ENCODE results near the gene QPRT.
"Not testable (repeated sequence)": the region's sequence is repeated elsewhere in the genome, so short reads cannot be mapped to it uniquely, and the experiment has no call there.

Gene QPRT

DNA sequence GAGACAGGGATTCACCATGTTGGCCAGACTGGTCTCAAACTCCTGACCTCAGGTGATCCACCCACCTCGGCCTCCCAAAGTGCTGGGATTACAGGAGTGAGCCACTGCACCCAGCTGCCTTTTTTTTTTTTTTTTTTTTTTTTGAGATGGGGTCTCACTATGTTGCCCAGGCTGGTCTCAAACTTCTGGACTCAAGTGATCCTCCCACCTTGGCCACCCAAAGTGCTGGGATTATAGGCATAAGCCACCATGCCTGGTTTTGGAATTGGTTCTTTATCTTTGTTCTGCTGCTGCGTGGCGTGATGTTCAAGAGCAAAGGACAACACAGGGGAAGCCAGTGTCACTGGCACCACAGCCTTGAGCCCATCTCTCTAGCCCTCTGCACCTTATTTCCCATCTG, 16.7 kb downstream of the QPRT start:
- H3K9me3 ChIP-seq (ENCODE audit: insufficient read depth, low read depth, low read length); H3K27me3 ChIP-seq (ENCODE audit: insufficient read depth, low read length); H3K27ac ChIP-seq (ENCODE audit: low read depth, low read length); H3K4me1 ChIP-seq (ENCODE audit: insufficient read depth, low read length); H3K9ac ChIP-seq (ENCODE audit: low read depth, low read length); H3K4me3 ChIP-seq (ENCODE audit: low read length): not testable (repeated sequence)
- WGBS, result 94% methylated on average over 3 of the region's 3 CpGs
- H3K36me3 ChIP-seq (ENCODE audit: insufficient read depth, low read length), result peaks cover 20% of the 10 kb centered on the region

DNA sequence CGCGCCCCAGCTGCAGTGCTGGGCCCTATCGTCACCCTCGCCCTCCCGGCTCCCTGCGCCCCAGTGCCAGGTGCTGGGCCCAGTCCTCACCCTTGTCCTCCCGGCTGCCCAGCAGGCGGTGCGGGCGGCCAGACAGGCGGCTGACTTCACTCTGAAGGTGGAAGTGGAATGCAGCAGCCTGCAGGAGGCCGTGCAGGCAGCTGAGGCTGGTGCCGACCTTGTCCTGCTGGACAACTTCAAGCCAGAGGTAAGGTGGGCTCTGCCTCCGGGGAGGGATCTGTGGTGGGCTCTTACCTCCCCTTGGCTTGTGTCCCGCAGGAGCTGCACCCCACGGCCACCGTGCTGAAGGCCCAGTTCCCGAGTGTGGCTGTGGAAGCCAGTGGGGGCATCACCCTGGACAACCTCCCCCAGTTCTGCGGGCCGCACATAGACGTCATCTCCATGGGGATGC, 17.9 kb downstream of the QPRT start:
- H3K27ac ChIP-seq (ENCODE audit: low read depth, low read length), result no peak overlapping the region
- no peak overlapping the region for H3K9ac ChIP-seq (ENCODE audit: low read depth, low read length)
- no peaks in the 10 kb centered on the region for H3K27me3 ChIP-seq (ENCODE audit: insufficient read depth, low read length)
- H3K4me1 ChIP-seq (ENCODE audit: insufficient read depth, low read length), result peaks cover 6% of the 10 kb centered on the region; the same call in 1 of the 2 replicates
- peaks cover 20% of the 10 kb centered on the region for H3K36me3 ChIP-seq (ENCODE audit: insufficient read depth, low read length)
- WGBS, result 97% methylated on average over 21 of the region's 21 CpGs
- no peak overlapping the region for H3K4me3 ChIP-seq (ENCODE audit: low read length)
- peaks cover 6% of the 10 kb centered on the region; the same call in 1 of the 2 replicates for H3K9me3 ChIP-seq (ENCODE audit: insufficient read depth, low read depth, low read length)

DNA sequence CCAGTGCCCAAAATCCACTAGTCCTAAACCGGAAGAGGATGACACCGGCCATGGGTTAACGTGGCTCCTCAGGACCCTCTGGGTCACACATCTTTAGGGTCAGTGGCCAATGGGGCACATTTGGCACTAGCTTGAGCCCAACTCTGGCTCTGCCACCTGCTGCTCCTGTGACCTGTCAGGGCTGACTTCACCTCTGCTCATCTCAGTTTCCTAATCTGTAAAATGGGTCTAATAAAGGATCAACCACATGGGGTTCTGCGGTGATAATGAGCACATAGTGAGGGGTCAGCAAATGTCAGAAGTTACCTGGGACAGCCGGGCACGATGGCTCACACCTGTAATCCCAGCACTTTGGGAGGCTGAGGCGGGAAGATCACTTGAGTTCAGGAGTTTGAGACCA, 18.4 kb downstream of the QPRT start:
- H3K27ac ChIP-seq (ENCODE audit: low read depth, low read length), result no peak overlapping the region
- H3K4me3 ChIP-seq (ENCODE audit: low read length), result no peak overlapping the region
- WGBS, result 97% methylated on average over 7 of the region's 7 CpGs

DNA sequence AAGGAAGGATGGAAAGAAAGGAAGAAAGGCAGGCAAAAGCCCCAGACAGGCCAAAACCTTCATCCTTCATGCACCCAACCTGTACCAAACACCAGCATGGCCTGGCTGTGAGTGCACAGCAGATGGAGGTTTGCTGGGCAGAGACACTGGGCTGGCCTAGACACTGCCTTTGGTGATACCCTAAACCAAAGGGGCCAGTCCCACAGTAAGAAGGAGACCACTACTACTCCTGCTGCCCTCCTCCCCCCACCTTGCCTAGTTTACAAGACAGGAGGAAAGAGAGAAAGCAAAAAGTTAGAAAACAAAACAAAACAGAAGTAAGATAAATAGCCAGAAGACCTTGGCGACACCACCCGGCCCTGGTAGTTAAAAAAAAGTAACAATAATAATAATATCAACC, 19.1 kb downstream of the QPRT start:
- Histone ChIP-seq H3K27ac (ENCODE audit: low read depth, low read length) (no peak overlapping the region), H3K4me3 (ENCODE audit: low read length) (no peak overlapping the region), H3K36me3 (ENCODE audit: insufficient read depth, low read length) (peaks cover 20% of the 10 kb centered on the region), H3K9me3 (ENCODE audit: insufficient read depth, low read depth, low read length) (peaks cover 6% of the 10 kb centered on the region; the same call in 1 of the 2 replicates), H3K4me1 (ENCODE audit: insufficient read depth, low read length) (peaks cover 6% of the 10 kb centered on the region; the same call in 1 of the 2 replicates), H3K9ac (ENCODE audit: low read depth, low read length) (no peak overlapping the region), H3K27me3 (ENCODE audit: insufficient read depth, low read length) (no peaks in the 10 kb centered on the region)
- no CpG with 5 or more reads among the region's 2 CpGs for WGBS

More for the DNA sequence above, 18.4 kb downstream of the QPRT start:
- Histone ChIP-seq H3K9me3 (ENCODE audit: insufficient read depth, low read depth, low read length) (peaks cover 6% of the 10 kb centered on the region; the same call in 1 of the 2 replicates), H3K27me3 (ENCODE audit: insufficient read depth, low read length) (no peaks in the 10 kb centered on the region), H3K36me3 (ENCODE audit: insufficient read depth, low read length) (peaks cover 20% of the 10 kb centered on the region), H3K9ac (ENCODE audit: low read depth, low read length) (no peak overlapping the region), H3K4me1 (ENCODE audit: insufficient read depth, low read length) (peaks cover 6% of the 10 kb centered on the region; the same call in 1 of the 2 replicates)

GRCh38 chr16:29698484-29699323, 19.7 kb downstream of the QPRT start:
- Histone ChIP-seq H3K27ac (ENCODE audit: low read depth, low read length) (no peak overlapping the region), H3K4me3 (ENCODE audit: low read length) (no peak overlapping the region), H3K9ac (ENCODE audit: low read depth, low read length) (no peak overlapping the region), H3K4me1 (ENCODE audit: insufficient read depth, low read length) (peaks cover 6% of the 10 kb centered on the region; the same call in 1 of the 2 replicates), H3K36me3 (ENCODE audit: insufficient read depth, low read length) (peaks cover 20% of the 10 kb centered on the region), H3K27me3 (ENCODE audit: insufficient read depth, low read length) (no peaks in the 10 kb centered on the region), H3K9me3 (ENCODE audit: insufficient read depth, low read depth, low read length) (peaks cover 6% of the 10 kb centered on the region; the same call in 1 of the 2 replicates)
- WGBS, result 94% methylated on average over 17 of the region's 17 CpGs

DNA sequence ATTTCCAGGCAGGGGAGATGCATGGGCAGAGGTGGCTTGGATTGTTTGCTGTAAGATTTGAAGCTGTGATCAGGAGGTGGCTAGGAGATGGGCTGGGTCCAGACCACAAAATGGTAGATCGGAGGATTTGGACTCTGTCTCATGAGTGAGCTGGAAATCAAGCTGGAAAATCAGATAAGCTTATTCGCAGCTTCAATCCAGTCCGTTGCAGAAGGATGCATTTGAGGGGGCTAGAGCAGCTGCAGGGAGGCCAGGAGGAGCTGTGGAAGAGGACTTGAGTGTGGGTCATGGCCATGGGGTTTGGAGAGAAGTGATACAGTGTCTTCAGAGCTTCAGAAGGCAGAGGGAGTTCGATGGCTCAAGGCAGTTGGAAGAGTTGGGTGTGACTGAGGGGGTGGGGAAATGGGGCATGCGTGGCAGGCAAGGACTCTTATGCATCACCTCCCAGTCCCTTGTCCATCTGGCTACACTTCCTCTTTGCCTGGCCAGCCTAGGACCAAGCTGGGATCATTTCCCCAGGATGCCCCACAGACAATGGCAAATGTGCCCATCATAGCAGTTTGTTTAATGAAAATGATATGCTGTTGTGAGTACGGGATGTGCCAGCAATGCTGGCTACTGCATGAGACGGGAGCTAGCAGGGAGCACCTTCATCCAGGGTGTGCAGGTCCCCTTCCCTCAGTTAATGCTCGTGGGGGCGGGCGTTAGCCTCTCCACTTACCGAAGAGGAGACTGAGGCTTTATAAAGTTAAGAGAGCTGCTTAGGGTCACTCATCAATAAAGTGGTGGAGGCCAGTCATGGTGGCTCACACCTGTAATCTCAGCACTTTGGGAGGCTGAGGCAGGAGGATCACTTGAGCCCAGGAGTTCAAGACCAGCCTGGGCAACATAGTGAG, 20.6 kb downstream of the QPRT start:
- no peak overlapping the region for H3K4me3 ChIP-seq (ENCODE audit: low read length)
- no peak overlapping the region for H3K9ac ChIP-seq (ENCODE audit: low read depth, low read length)
- H3K9me3 ChIP-seq (ENCODE audit: insufficient read depth, low read depth, low read length), result peaks cover 6% of the 10 kb centered on the region; the same call in 1 of the 2 replicates
- no peaks in the 10 kb centered on the region for H3K27me3 ChIP-seq (ENCODE audit: insufficient read depth, low read length)
- no peak overlapping the region for H3K27ac ChIP-seq (ENCODE audit: low read depth, low read length)
- H3K36me3 ChIP-seq (ENCODE audit: insufficient read depth, low read length), result peaks cover 20% of the 10 kb centered on the region
- WGBS, result 84% methylated on average over 11 of the region's 11 CpGs
- peaks cover 6% of the 10 kb centered on the region; the same call in 1 of the 2 replicates for H3K4me1 ChIP-seq (ENCODE audit: insufficient read depth, low read length)

GRCh38 chr16:29700253-29700987, 21.4 kb downstream of the QPRT start:
- Histone ChIP-seq H3K36me3 (ENCODE audit: insufficient read depth, low read length) (peaks cover 20% of the 10 kb centered on the region), H3K9me3 (ENCODE audit: insufficient read depth, low read depth, low read length) (peaks cover 6% of the 10 kb centered on the region; the same call in 1 of the 2 replicates), H3K4me1 (ENCODE audit: insufficient read depth, low read length) (peaks cover 6% of the 10 kb centered on the region; the same call in 1 of the 2 replicates), H3K9ac (ENCODE audit: low read depth, low read length) (no peak overlapping the region), H3K4me3 (ENCODE audit: low read length) (no peak overlapping the region), H3K27ac (ENCODE audit: low read depth, low read length) (no peak overlapping the region), H3K27me3 (ENCODE audit: insufficient read depth, low read length) (no peaks in the 10 kb centered on the region)
- WGBS, result 15% methylated on average over 13 of the region's 14 CpGs

- 92% methylated on average over 5 of the region's 5 CpGs for WGBS
- peaks cover 6% of the 10 kb centered on the region; the same call in 1 of the 2 replicates for H3K4me1 ChIP-seq (ENCODE audit: insufficient read depth, low read length)
These were observed 22.2 kb downstream of the QPRT start for GRCh38 chr16:29701214-29701555.

GRCh38 chr16:29702269-29702668, 23.3 kb downstream of the QPRT start:
- H3K27ac ChIP-seq (ENCODE audit: low read depth, low read length), result no peak overlapping the region
- H3K36me3 ChIP-seq (ENCODE audit: insufficient read depth, low read length), result peaks cover 10% of the 10 kb centered on the region
- H3K9ac ChIP-seq (ENCODE audit: low read depth, low read length), result no peak overlapping the region
- WGBS, result 82% methylated on average over 13 of the region's 13 CpGs
- no peak overlapping the region for H3K4me3 ChIP-seq (ENCODE audit: low read length)
- H3K27me3 ChIP-seq (ENCODE audit: insufficient read depth, low read length), result no peaks in the 10 kb centered on the region
- peaks cover 6% of the 10 kb centered on the region; the same call in 1 of the 2 replicates for H3K4me1 ChIP-seq (ENCODE audit: insufficient read depth, low read length)
- peaks cover 6% of the 10 kb centered on the region; the same call in 1 of the 2 replicates for H3K9me3 ChIP-seq (ENCODE audit: insufficient read depth, low read depth, low read length)

More at GRCh38 chr16:29701214-29701555, 22.2 kb downstream of the QPRT start:
- Histone ChIP-seq H3K27ac (ENCODE audit: low read depth, low read length) (no peak overlapping the region), H3K27me3 (ENCODE audit: insufficient read depth, low read length) (no peaks in the 10 kb centered on the region), H3K9me3 (ENCODE audit: insufficient read depth, low read depth, low read length) (peaks cover 6% of the 10 kb centered on the region; the same call in 1 of the 2 replicates), H3K9ac (ENCODE audit: low read depth, low read length) (no peak overlapping the region), H3K36me3 (ENCODE audit: insufficient read depth, low read length) (peaks cover 15% of the 10 kb centered on the region), H3K4me3 (ENCODE audit: low read length) (no peak overlapping the region)

GRCh38 chr16:29705030-29705429, 26.1 kb downstream of the QPRT start:
- 50% methylated on average over 1 of the region's 2 CpGs for WGBS
- H3K27ac ChIP-seq (ENCODE audit: low read depth, low read length), result no peak overlapping the region
- H3K27me3 ChIP-seq (ENCODE audit: insufficient read depth, low read length), result no peaks in the 10 kb centered on the region
- no peak overlapping the region for H3K9ac ChIP-seq (ENCODE audit: low read depth, low read length)
- no peak overlapping the region for H3K4me3 ChIP-seq (ENCODE audit: low read length)
- no peaks in the 10 kb centered on the region for H3K9me3 ChIP-seq (ENCODE audit: insufficient read depth, low read depth, low read length)
- H3K4me1 ChIP-seq (ENCODE audit: insufficient read depth, low read length), result peaks cover 3% of the 10 kb centered on the region; the same call in 1 of the 2 replicates
- no peaks in the 10 kb centered on the region for H3K36me3 ChIP-seq (ENCODE audit: insufficient read depth, low read length)
